Measurements from ENCODE around the gene GLIPR1L2.
A peak's percentile ranks its signal among the peaks of the same experiment; 100 is the strongest.
"Not testable (repeated sequence)": the region's sequence is repeated elsewhere in the genome, so short reads cannot be mapped to it uniquely, and the experiment has no call there.

GLIPR1L2 gene

DNA sequence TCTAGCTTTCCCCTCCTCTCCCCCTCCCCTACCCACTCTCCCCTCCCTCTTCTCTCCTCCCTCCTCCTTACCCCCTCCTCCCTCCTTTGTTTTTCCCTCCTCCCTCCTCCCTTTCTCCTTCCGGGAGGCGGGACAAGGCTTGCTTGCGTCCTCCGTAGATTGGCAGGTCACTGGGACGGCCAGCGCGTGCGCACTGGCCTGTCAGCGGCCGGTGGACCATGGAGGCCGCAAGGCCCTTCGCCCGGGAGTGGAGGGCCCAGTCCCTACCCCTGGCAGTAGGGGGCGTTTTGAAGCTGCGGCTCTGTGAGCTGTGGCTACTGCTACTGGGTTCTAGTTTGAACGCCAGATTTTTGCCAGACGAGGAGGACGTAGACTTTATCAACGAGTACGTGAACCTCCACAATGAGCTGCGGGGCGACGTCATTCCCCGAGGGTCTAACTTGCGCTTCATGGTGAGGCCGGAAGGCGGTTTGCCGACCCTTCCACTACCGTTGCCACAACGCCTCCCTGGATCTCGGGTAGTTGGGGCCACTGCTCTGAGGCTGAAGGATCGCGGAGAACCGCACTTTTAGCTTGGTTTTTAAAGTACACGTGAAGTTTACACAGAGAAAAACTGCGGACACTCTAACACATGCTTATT is at the start of gene GLIPR1L2:
GLIPR1L2 (plus strand) TSS at position 191 of the 640 bp plus-strand sequence; CDS start at position 219, 28 bp downstream.
- peak; percentile 92 for DNase-seq (ENCODE audit: low spot score)

DNA sequence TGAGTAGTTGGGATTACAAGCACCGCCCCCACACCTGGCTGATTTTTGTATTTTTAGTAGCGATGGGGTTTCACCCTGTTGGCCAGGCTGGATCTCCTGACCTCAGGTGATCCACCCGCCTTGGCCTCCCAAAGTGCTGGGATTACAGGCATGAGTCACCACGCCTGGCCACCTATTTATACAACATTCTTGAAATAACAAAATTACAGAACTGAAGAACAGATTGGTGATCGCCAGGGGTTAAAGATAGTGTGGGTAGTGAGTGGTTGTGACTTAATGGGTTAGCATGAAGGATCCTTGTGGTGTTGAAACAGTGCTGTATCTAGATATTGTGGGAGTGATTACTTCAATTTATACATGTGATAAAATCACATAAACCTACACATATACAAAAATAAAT is 49.0 kb upstream of the GLIPR1L2 start:
- no peak for DNase-seq (ENCODE audit: low spot score)

DNA sequence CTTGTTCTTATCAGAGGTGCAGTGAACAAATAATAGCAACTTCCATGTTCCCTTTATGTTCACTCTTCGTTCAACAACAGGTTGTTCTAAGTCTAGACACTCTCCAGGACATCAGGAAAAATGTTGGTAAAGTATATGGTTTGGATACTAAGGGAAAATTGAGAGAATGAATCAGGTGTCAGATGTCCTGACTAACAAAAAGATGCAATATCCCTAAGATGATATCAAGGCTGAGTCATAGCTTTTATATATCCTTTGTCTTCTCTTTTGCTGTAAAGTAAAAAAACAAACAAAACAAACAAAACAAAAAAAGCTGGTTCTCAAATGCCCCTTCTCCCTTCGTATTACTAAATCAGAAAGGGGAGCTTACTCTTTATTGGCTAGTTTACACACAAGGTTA is 45.4 kb upstream of the GLIPR1L2 start:
- DNase-seq (ENCODE audit: low spot score) = no peak

DNA sequence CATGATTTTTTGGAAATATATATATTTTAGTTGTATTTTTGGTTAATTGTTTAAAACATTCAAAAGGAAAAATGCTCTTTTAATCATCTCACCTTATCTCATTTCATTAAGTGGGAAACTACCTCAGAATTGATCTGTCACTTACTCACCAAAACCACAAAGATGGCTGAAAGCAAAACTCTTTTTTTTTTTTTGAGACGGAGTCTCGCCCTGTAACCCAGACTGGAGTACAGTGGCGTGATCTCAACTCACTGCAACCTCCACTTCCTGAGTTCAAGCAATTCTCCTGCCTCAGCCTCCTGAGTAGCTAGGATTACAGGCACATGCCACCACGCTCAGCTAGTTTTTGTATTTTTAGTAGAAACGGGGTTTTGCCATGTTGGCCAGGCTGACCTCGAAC is 44.7 kb upstream of the GLIPR1L2 start:
- DNase-seq (ENCODE audit: low spot score) = not testable (repeated sequence)

DNA sequence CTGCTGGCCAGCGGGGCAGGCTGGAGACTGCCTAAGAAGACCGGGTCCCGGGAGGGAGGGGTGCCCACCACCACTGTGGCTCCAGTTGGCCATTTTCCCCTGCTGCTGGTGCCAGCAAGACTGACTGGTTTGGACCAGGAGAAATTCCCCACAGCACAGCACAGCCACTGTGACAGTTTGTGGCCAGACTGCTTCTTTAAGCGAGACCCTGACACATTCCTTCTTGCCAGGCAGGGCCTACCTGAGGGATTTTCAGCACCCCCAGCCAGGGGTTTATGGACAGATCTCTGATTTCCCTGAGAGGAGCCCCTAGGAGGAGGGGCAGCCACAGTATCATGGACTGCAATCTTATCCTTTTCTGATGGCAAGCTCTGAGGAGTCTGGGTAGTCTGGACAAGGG is 40.9 kb upstream of the GLIPR1L2 start:
- no peak for DNase-seq (ENCODE audit: low spot score)

DNA sequence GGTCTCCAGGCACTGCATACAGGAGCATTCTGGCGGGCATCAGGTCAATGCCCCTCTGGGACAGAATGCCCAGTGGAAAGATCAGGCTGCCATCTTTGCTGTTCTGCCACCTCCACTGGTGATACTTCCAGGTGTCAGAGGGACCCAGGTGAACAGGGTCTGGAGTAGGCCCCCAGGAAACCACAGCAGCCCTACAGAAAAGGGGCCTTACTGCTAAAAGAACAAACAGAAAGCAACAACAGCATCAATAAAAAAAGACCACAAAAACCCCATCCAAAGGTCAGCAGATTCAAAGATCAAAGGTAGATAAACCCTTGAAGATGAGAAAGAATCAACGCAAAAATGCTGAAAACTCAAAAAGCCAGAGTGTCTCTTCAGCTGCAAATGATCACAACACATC is 40.5 kb upstream of the GLIPR1L2 start:
- DNase-seq (ENCODE audit: low spot score) = no peak

DNA sequence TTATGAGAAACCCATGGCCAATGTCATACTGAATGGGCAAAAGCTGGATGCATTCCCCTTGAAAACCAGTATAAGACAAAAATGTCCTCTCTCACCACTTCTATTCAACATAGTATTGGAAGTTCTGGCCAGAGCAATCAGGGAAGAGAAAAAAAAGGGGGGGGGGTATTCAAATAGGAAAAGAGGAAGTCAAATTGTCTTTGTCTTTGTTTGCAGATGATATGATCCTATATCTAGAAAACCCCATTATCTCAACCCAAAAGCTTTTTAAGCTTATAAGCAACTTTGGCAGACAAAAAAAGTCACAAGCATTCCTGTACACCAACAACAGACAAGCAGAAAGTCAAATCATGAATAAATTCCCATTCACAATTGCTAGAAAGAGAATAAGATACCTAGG is 36.9 kb upstream of the GLIPR1L2 start:
- DNase-seq (ENCODE audit: low spot score) = no peak

DNA sequence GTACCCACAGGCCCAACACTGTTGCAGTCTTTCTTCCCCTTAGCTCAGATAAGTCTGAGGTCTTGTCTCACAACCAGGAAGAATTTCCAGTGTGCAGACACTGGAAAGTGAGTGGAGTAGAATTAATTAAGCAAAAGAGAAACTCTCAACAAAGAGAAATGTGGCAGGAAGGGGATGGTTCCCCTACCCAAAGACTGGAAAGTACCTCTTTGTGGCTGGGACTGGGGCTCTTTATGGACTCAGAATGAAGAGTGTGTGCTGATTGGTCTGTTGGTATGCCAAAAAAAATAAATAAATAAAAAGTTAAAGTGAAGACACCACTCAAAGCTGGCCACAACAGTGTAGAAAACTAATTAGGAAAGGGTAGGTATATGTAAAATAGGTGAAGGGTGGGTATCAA is 30.0 kb upstream of the GLIPR1L2 start:
- no peak for DNase-seq (ENCODE audit: low spot score)

DNA sequence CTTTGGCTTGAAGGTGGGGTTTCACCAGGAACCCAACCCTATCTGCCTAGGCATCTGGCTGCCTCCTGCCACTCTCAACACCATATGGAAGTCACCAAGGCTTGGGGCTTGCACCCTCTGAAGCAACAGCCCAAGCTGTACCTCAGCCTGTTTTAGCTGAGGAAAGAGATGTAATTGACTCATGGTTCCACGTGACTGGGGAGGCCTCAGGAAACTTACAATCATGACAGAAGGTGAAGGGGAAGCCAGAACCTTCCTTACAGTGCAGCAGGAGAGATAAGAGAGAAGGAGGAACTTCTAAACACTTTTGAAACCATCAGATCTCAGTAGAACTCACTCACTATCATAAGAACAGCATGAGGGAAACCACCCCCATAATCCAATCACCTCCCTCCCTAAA is 29.5 kb upstream of the GLIPR1L2 start:
- DNase-seq (ENCODE audit: low spot score) = no peak

DNA sequence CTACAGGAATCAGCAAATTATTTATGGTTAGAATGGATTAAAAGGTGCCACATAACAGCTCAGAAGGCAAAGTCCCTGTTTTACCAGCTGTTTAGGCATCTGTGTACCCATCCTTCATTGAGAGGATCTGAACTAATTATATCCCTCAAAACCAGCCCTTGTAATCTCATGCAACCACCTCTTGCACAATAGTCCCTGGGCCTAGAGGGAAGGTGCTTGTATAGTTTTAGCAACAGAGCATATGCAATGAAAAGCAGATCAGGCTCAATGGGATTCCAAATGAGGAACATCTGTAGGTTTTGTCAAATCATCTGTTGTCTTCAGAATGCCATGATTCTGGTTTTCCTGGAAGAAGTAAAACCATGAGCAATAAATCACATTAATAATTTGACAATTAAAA is 26.0 kb upstream of the GLIPR1L2 start:
- no peak for DNase-seq (ENCODE audit: low spot score)

DNA sequence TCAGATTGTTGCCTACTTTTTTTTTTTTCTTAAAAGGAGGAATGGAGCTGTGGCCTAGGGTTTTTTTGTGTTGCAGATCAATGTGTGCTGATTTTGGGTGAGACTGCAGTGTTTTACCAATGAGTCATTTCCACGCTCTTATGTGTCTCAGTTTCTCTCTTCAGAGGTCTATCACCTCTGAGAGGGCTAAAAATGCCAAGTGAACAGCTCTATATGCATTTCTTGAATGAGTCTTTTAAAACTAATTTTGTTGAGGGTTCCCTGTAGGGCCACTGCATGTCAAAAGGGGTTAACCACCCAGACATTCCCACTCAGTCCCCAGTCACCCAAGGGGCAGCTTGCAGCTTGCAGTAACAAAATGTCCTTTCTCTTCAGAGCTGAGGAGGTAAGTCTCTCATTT is 24.3 kb upstream of the GLIPR1L2 start:
- no peak for DNase-seq (ENCODE audit: low spot score)

DNA sequence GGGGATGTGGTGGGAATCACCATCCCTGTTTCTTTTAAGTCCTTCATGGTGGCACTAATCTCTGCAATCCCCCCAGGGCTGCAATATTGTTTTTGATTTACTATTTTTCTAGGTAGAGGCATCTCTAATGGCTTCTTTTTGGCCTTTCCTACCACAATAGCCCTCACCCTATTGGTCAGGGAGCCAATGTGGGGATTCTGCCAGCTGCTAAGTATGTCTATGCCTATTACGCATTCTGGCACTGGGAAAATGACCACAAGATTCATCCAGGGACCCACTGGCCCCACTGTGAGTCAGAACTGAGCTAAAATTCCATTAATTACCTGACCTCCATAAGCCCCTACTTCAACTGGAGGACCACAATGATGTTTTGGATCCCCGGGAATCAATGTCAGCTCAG is 15.9 kb upstream of the GLIPR1L2 start:
- DNase-seq (ENCODE audit: low spot score) = no peak

DNA sequence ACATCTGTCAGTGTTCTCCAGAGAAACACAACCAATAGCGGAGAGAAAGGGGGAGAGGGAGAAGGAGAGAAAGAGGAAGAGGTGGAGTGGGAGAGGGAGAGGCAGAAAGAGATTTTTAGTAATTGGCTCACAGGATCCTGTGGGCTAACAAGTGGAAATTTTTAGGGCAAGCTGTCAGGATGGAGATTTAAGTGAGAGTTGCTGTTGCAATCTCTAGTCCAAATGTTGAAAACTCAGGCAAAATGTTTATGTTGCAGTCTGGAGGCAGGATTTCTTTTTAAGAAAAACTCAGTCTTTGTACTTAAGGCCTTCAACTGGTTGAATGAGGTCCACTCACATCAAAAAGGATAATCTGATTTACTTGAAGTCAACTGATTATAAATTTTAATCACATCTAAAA is 12.5 kb upstream of the GLIPR1L2 start:
- DNase-seq (ENCODE audit: low spot score) = no peak

DNA sequence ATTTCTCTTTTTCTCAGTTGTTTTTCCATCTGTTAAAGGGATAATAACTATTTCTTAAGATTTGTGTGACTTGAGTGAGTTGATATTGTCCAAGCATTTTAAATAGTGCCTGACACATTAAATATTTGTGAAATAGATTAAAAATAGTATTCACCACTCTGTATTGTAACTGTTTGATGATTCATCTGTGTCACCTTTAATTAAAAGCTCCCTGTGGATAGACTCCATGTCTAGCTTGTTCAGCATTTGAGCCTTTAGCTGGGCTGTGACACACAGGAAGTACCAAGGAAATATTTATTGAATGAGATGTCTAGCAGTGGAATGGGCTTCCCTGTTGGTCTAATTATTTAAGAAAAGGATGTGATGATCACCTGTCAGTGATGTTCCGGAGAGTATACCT is 1.8 kb upstream of the GLIPR1L2 start:
- DNase-seq (ENCODE audit: low spot score) = no peak

DNA sequence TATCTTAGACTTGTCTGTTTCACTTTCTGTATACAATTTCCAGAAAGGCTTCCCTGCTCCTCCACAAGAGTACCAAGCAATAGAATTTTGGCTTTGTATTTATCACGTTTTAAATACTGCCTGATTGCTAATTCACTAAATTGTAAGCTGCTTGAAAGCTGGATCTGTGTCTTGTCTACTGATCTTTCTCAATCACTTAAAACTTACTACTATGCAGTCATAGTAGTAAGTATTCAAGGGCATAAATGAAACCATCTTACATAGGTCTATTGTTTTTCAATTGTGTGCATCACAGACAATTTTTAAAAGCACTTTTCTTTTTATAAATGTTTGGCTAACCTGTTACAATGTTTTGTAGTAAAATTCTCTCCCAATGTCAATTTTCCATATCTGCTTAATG is 1.2 kb upstream of the GLIPR1L2 start:
- peak; percentile 5 for DNase-seq (ENCODE audit: low spot score)

DNA sequence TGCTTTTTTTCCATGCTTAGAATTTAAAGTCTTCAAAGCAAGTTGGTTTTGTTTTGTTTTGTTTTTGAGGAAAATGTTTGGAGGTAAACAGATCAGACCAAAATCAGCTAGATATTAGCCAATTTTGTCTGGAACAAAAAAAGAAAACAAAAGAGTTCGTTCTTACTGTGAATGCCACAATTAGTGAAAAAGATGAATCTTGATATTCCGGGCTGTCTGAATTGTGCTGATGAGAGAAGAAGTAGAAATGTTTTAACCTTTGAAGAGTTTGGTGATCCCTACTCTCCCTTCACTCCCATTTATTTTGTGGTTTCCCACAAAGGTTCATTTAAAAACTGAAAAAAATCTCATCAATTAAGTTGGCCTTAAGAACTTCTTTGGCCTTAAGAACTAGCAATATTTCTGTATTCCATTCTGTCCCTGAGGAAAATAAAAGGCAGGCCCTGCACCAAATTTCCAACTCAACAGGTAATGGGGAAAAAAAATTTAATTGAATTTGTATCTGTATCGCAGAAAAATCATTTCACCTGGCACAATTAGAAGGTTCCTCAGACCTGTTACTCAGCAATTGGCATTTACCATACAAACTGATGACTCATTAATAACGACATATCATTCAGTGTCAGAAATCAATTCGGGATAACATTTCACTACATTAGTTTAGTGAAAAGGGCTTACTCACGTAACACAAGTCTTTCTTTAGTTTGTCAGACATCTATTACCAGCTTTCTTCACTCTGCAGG is 562 bp upstream of the GLIPR1L2 start:
- no peak for DNase-seq (ENCODE audit: low spot score)

DNA sequence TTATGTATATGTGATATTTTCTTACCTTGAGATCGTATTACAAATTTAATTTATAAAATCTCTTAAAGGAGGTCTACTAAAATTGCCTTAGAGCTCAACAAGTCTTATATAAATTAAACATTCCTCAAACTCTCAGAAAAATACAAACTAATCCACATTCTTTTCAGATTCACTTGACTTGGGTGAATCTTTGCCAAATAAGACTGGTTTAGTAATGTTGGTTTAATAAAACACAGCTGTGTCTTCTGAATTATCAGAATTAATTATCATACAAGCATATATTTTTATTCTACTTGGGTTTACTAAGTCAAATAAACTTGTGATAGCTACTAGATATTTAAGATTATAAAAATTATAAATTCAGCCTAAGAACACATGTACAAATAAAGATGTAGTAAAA is 13.3 kb downstream of the GLIPR1L2 start:
- DNase-seq (ENCODE audit: low spot score) = no peak

DNA sequence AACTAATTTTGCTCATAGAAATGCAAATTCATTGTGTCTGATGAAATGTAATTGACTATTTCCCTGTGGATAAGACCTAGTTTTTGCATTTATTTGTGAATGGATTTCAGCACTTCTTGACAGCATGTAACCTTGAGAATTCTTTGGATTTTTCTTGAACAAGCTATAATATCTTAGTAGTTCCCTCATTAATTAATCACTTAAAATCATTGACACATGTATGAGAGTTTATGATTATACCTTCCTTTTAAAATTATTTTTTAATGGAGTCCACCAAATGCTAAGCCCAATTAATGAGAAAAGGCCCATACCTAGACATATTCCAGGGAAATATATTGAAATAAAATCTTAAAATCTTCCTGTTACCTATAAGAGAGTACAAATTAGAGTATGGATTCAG is 16.8 kb downstream of the GLIPR1L2 start:
- DNase-seq (ENCODE audit: low spot score) = no peak

DNA sequence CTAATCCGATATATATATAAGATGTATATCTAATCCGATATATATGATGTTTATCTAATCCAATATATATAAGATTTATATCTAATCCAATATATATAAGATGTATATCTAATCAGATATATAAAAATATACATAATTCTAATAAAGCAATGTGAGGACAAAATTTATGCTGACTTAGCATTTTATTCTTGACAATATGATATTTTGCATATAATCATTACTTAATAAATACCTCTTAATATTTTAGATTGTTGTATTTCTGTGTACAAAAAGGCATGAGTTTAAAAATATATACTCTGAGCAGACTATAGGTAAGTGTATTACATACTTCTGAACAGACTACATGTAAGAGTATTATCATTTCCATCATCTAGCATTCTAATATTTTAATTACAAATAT is 18.9 kb downstream of the GLIPR1L2 start:
- DNase-seq (ENCODE audit: low spot score) = no peak

DNA sequence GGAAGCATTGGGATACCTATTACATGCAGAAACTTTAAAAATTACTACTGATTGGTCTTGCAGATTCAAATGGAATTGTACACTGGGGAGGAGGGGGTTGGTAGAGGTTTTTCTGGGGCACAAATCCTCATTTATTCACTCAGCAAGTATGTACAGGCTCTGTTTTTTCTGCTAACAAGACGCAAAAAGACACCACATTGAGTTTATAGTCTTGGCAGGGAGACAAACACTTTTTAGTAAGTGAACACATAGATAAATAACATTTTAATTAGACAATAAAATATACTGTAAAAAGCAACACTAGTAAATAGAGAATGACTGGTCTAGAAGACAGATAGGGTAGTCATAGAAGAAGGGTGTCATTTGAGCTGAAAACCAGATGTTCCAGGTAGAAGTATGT is 23.8 kb downstream of the GLIPR1L2 start:
- DNase-seq (ENCODE audit: low spot score) = no peak

DNA sequence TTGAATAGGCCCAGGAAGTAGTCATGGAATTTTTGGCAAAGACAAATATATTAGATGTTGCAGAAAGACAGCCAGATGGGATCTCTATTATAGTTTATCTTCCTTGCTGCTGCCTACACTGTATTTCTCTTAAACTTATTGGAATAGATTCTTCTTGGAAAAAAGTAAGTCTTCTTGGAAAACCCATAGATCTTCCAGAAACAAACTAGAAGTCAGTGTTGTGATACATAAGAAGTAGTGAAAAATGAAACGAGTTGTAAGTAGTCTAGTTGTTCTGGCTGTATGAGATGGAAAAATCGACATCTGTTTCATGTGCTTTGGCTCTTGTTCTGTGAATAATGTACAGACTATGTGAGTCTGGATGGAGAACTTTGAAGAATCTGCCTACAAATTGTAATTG is 29.0 kb downstream of the GLIPR1L2 start:
- no peak for DNase-seq (ENCODE audit: low spot score)

DNA sequence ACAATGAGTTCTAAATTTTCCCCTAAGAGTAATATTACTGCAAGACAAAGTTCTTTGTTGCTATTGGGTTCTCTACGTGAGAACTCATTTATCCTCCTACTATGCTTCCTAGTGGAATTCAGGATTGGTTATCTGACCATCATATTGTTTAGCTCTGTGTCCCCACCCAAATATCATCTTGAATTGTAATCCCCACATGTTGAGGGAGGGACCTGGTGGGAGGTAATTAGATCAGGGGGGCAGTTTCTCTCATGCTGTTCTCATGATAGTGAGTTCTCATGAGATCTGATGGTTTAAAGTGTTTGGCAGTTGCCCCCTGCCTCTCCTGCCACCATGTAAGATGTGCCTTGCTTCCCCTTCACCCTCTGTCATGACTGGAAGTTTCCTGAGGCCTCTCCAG is 36.6 kb downstream of the GLIPR1L2 start:
- no peak for DNase-seq (ENCODE audit: low spot score)

DNA sequence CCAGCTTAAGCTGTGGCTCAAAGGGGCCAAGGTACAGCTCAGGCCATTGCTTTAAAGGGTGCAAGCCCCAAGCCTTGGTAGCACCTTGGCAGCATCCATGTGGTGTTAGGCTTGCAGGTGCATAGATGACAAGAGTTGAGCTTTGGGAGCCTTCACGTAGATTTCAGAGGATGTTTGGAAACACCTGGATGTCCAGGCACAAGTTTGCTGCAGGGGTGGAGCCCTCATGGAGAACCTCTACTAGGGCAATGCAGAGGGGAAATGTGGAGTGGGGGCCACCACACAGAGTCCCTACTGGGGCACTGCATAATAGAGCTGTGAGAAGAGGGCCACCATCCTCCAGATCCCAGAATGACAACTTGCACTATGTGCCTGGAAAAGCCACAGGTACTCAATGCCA is 37.9 kb downstream of the GLIPR1L2 start:
- DNase-seq (ENCODE audit: low spot score) = no peak

DNA sequence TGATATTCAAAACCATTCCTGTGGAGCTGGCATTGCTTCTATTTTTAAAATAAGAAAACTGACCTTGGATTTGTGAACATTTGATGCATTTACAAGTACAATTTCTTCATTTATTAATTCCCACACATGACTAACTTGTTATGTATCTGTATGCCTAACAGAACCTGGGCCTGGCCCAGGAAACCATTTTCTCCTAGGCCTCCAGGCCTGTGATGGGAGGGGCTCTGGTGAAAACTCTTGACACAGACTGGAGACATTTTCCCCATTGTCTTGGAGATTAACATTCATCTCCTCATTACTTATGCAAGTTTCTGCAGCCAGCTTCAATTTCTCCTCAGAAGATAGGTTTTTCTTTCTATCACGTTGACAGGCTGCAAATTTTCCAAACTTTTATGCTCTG is 42.0 kb downstream of the GLIPR1L2 start:
- no peak for DNase-seq (ENCODE audit: low spot score)
